Hepatocyte (in vitro differentiated cells): ENCODE results near the gene SRPK2. TPM values are rescaled to one million over a fixed set of nuclear protein-coding genes. Genes with fewer than 3 reads are reported as not detected.

Experiments
- DNase-seq: peaks from one replicate; pipeline ENCODE4 v3.0.0-alpha.2; 2016; ENCODE audit warnings: low spot score
- H2AFZ ChIP-seq: fragments of 200-600 bp; sonication (generic); 2 replicates; pipeline ENCODE4 v1.6.0; 2016; ENCODE audit warnings: antibody characterized with exemption, mild to moderate bottlenecking
- H3K27ac ChIP-seq: fragments of 200-600 bp; sonication (generic); 2 replicates; pipeline ENCODE4 v1.5.1; 2016; ENCODE audit warnings: mild to moderate bottlenecking
- H3K27me3 ChIP-seq: fragments of 200-600 bp; sonication (generic); 2 replicates; pipeline ENCODE4 v1.6.1; 2016
- H3K36me3 ChIP-seq: fragments of 200-600 bp; sonication (generic); replicated peaks from 2 replicates; pipeline ENCODE4 v1.5.1; 2016; ENCODE audit warnings: low read depth; ENCODE audit not compliant: insufficient read depth
- H3K4me1 ChIP-seq: fragments of 200-600 bp; sonication (generic); 2 replicates; pipeline ENCODE4 v1.5.1; 2016; ENCODE audit warnings: mild to moderate bottlenecking, moderate library complexity; ENCODE audit not compliant: insufficient read depth
- H3K4me2 ChIP-seq: fragments of 200-600 bp; sonication (generic); 2 replicates; pipeline ENCODE4 v1.6.0; 2016
- H3K4me3 ChIP-seq: fragments of 200-600 bp; sonication (generic); 2 replicates; pipeline ENCODE4 v1.5.1; 2016; ENCODE audit warnings: mild to moderate bottlenecking
- H3K79me2 ChIP-seq: fragments of 200-600 bp; sonication (generic); 2 replicates; pipeline ENCODE4 v1.6.0; 2017; ENCODE audit warnings: mild to moderate bottlenecking
- H3K9me2 ChIP-seq: fragments of 200-600 bp; sonication (generic); replicated peaks from 2 replicates; pipeline ENCODE4 v1.6.0; 2017; ENCODE audit warnings: mild to moderate bottlenecking; ENCODE audit not compliant: insufficient read depth
- H3K9me3 ChIP-seq: fragments of 200-600 bp; sonication (generic); 2 replicates; pipeline ENCODE4 v1.5.1; 2016; ENCODE audit warnings: low read depth, mild to moderate bottlenecking
- H4K20me1 ChIP-seq: fragments of 200-600 bp; sonication (generic); 2 replicates; pipeline ENCODE4 v1.6.0; 2016; ENCODE audit warnings: mild to moderate bottlenecking; ENCODE audit not compliant: insufficient read depth, poor library complexity, severe bottlenecking
- CTCF ChIP-seq: fragments of 200-600 bp; sonication (generic); IDR thresholded peaks from 2 replicates; pipeline ENCODE4 v1.5.1; 2016; ENCODE audit warnings: antibody characterized with exemption, mild to moderate bottlenecking; ENCODE audit not compliant: poor library complexity
- EZH2 ChIP-seq: fragments of 200-600 bp; sonication (generic); IDR thresholded peaks from 2 replicates; pipeline ENCODE4 v1.6.1; 2016; ENCODE audit warnings: antibody characterized with exemption, mild to moderate bottlenecking, borderline replicate concordance
- EZH2phosphoT487 ChIP-seq: fragments of 200-600 bp; sonication (generic); IDR thresholded peaks from one replicate; pipeline ENCODE4 v1.6.1; 2018; ENCODE audit warnings: antibody characterized with exemption, mild to moderate bottlenecking, low read depth, moderate library complexity; ENCODE audit not compliant: unreplicated experiment, severe bottlenecking
- WGBS: methylation state at CpG from one replicate; pipeline ENCODE4 v1.1.6; 2016; ENCODE audit warnings: low lambda C conversion rate; ENCODE audit errors: missing lambda C conversion rate; 5-methylcytosine and 5-hydroxymethylcytosine counted together
- polyA plus RNA-seq: library from polyadenylated mRNA; unstranded; fragments of >200 nt; fragmentation: Nextera tagmentation; extraction: Ambion mirVana; gene quantifications from 2 replicates; pipeline ENCODE4 v1.2.1, GENCODE V29; 2016
- total RNA-seq: library from RNA; depleted of rRNA; stranded (reverse); fragments of >200 nt; gene quantifications from 2 replicates; pipeline ENCODE4 v1.2.3, GENCODE V29; 2014

SRPK2 gene
- total and polyA plus RNA-seq, 2 experiments from 2014 or later: 41.4 to 46.1 TPM

GRCh38 chr7:105127179-105127578, 261.5 kb downstream of the SRPK2 start:
- Histone ChIP-seq H3K9me3 (no peaks in the 10 kb centered on the region), H3K4me2 (no peak overlapping the region), H3K36me3 (no peaks in the 10 kb centered on the region), H3K79me2 (peaks cover 3% of the 10 kb centered on the region), H4K20me1 (no peaks in the 10 kb centered on the region), H3K4me3 (no peak overlapping the region), H3K27me3 (no peaks in the 10 kb centered on the region), H3K27ac (no peak overlapping the region), H2AFZ (no peak overlapping the region), H3K9me2 (no peaks in the 10 kb centered on the region), H3K4me1 (no peaks in the 10 kb centered on the region)
- WGBS: 91% methylated on average over 8 of the region's 8 CpGs
- DNase-seq: no peak
- TF ChIP-seq EZH2phosphoT487 (no peak), EZH2 (no peak), CTCF (no peak)

- Histone ChIP-seq H3K4me1 (no peaks in the 10 kb centered on the region), H3K9me3 (no peaks in the 10 kb centered on the region), H4K20me1 (no peaks in the 10 kb centered on the region), H3K4me3 (no peak overlapping the region), H3K27ac (no peak overlapping the region), H3K9me2 (no peaks in the 10 kb centered on the region), H3K36me3 (no peaks in the 10 kb centered on the region), H2AFZ (no peak overlapping the region), H3K79me2 (peaks cover 3% of the 10 kb centered on the region), H3K4me2 (no peak overlapping the region), H3K27me3 (no peaks in the 10 kb centered on the region)
- TF ChIP-seq EZH2phosphoT487 (no peak), CTCF (no peak), EZH2 (no peak)
- 90% methylated on average over 4 of the region's 4 CpGs for WGBS
- DNase-seq: no peak
Measured at GRCh38 chr7:105126436-105126975, 262.2 kb downstream of the SRPK2 start.

GRCh38 chr7:105125745-105126144, 263.0 kb downstream of the SRPK2 start:
- Histone ChIP-seq H3K9me2 (no peaks in the 10 kb centered on the region), H2AFZ (no peak overlapping the region), H3K4me3 (no peak overlapping the region), H3K4me2 (no peak overlapping the region), H4K20me1 (no peaks in the 10 kb centered on the region), H3K27me3 (no peaks in the 10 kb centered on the region), H3K27ac (no peak overlapping the region), H3K4me1 (no peaks in the 10 kb centered on the region), H3K36me3 (no peaks in the 10 kb centered on the region), H3K9me3 (no peaks in the 10 kb centered on the region), H3K79me2 (peaks cover 3% of the 10 kb centered on the region)
- DNase-seq: no peak
- TF ChIP-seq EZH2phosphoT487 (no peak), CTCF (no peak), EZH2 (no peak)
- 98% methylated on average over 12 of the region's 12 CpGs for WGBS

GRCh38 chr7:105122619-105123018, 266.1 kb downstream of the SRPK2 start:
- no peaks in the 10 kb centered on the region for H3K79me2 ChIP-seq

More at GRCh38 chr7:105122619-105123018, 266.1 kb downstream of the SRPK2 start:
- Histone ChIP-seq H3K9me2 (no peaks in the 10 kb centered on the region), H2AFZ (no peak overlapping the region), H3K4me2 (no peak overlapping the region), H3K4me1 (no peaks in the 10 kb centered on the region), H4K20me1 (no peaks in the 10 kb centered on the region), H3K9me3 (no peaks in the 10 kb centered on the region), H3K27ac (no peak overlapping the region), H3K4me3 (no peak overlapping the region), H3K27me3 (no peaks in the 10 kb centered on the region), H3K36me3 (no peaks in the 10 kb centered on the region)
- TF ChIP-seq CTCF (no peak), EZH2 (no peak), EZH2phosphoT487 (no peak)
- WGBS: 79% methylated on average over 8 of the region's 8 CpGs
- no peak for DNase-seq
